ENCODE results near the gene MEGF11. TPM values are rescaled to one million over a fixed set of nuclear protein-coding genes. Genes with fewer than 3 reads are reported as not detected.

The MEGF11 gene
- total and polyA plus RNA-seq, 2 donors (not counting 1 experiment from before 2014, with no cell fraction given) = under 0.01 TPM; not detected in 1

DNA sequence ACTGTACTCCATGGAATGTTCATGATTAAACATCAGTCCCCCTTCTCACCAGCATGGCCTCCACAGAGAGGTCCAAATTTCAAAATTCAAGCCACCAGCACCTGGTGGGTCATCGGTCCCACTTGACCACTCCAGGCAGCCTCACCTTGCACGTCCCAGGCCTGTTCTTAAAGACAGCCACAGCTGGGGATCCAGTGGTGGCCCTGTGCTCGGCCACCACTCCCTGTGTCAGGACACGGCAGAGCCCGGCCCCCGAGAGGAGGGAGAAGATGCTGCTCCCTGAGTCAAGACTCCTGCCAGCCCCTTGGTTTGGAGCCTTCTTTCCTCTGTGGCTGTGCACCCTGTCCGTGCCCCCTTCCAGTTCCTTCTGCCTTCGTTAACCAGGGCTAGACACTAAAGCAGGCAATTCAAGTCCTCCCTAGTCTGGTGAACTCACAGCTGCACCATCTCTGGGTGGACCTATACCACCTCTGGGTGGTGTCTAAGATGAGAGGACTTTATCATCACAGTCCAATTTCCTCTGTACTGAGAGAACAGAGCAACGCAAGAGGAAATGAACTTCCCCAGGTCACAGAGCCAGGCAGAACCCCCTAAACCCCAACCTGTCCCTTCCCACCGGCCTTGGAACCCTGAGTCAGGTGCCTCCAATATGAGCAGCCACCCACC is 97.1 kb downstream of the MEGF11 start:
- no peaks in the 10 kb centered on the region for H3K79me2 ChIP-seq (ENCODE audit: control insufficient read depth, insufficient read depth, low read length)
- no peak for TF ChIP-seq EZH2 (IDR thresholded peaks at IDR 0.05; ENCODE audit: low read length, missing control alignments)
- TF ChIP-seq, protein P1, sequence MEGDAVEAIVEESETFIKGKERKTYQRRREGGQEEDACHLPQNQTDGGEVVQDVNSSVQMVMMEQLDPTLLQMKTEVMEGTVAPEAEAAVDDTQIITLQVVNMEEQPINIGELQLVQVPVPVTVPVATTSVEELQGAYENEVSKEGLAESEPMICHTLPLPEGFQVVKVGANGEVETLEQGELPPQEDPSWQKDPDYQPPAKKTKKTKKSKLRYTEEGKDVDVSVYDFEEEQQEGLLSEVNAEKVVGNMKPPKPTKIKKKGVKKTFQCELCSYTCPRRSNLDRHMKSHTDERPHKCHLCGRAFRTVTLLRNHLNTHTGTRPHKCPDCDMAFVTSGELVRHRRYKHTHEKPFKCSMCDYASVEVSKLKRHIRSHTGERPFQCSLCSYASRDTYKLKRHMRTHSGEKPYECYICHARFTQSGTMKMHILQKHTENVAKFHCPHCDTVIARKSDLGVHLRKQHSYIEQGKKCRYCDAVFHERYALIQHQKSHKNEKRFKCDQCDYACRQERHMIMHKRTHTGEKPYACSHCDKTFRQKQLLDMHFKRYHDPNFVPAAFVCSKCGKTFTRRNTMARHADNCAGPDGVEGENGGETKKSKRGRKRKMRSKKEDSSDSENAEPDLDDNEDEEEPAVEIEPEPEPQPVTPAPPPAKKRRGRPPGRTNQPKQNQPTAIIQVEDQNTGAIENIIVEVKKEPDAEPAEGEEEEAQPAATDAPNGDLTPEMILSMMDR (conservative IDR thresholded peaks at IDR 0.05 in 1 of 2, IDR thresholded peaks at IDR 0.05 in 1 of 2; ENCODE audit: low read depth in 1 of 2, low read length in 2 of 2) = no peak
- no peaks in the 10 kb centered on the region for H3K9me3 ChIP-seq (ENCODE audit: control insufficient read depth, insufficient read depth, low read depth, low read length)
- no peak overlapping the region for H3K4me2 ChIP-seq (ENCODE audit: extremely low read depth, insufficient read depth, low read length)
- no peaks in the 10 kb centered on the region for H4K20me1 ChIP-seq (ENCODE audit: control insufficient read depth, extremely low read depth, insufficient read depth, low read length)
- H3K27me3 ChIP-seq (ENCODE audit: control insufficient read depth, insufficient read depth, low read length) = peaks cover 5% of the 10 kb centered on the region
- H3K4me1 ChIP-seq (ENCODE audit: control insufficient read depth, extremely low read depth, insufficient read depth, low read length) = no peaks in the 10 kb centered on the region
- no peak overlapping the region for H3K4me3 ChIP-seq (replicated peaks in 1 of 4; ENCODE audit: control extremely low read depth in 1 of 4, insufficient read depth in 1 of 4, low read depth in 3 of 4, low read length in 4 of 4)
- no peak overlapping the region for H3K9ac ChIP-seq (ENCODE audit: insufficient read depth, low read length)
- H3K27ac ChIP-seq (ENCODE audit: insufficient read depth, low read length) = no peak overlapping the region
- H3K36me3 ChIP-seq (ENCODE audit: control insufficient read depth, insufficient read depth, low read length) = no peaks in the 10 kb centered on the region
- H2AFZ ChIP-seq (ENCODE audit: low read length) = no peak overlapping the region
- no peak for DNase-seq (ENCODE audit: low read depth in 2 of 2)

DNA sequence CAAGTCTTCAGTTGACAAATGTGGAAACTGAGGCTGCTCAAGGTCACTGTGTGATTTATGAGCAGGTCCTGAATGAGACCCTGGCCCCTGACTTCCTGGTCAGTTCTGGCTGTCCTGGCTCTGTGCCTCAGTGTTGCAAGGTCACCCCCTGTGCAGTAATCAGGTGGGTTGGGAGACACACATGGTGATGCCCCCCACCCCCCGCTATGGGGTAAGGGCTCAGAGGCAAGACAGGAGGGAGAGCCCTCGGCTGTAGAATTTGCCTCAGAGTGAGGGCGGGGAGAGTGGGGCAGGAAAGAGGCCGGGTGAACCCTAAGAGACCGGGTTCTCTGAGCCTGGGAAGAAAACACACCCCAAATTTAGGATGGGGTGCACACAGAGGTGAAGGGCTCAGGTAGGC is 98.5 kb downstream of the MEGF11 start:
- Histone ChIP-seq H3K79me2 (ENCODE audit: control insufficient read depth, insufficient read depth, low read length) (no peaks in the 10 kb centered on the region), H2AFZ (ENCODE audit: low read length) (no peak overlapping the region), H3K9ac (ENCODE audit: insufficient read depth, low read length) (no peak overlapping the region), H3K36me3 (ENCODE audit: control insufficient read depth, insufficient read depth, low read length) (no peaks in the 10 kb centered on the region), H3K9me3 (ENCODE audit: control insufficient read depth, insufficient read depth, low read depth, low read length) (no peaks in the 10 kb centered on the region), H3K4me1 (ENCODE audit: control insufficient read depth, extremely low read depth, insufficient read depth, low read length) (no peaks in the 10 kb centered on the region), H3K4me3 (replicated peaks in 1 of 4; ENCODE audit: control extremely low read depth in 1 of 4, insufficient read depth in 1 of 4, low read depth in 3 of 4, low read length in 4 of 4) (no peak overlapping the region), H3K4me2 (ENCODE audit: extremely low read depth, insufficient read depth, low read length) (no peak overlapping the region), H3K27me3 (ENCODE audit: control insufficient read depth, insufficient read depth, low read length) (peaks cover 5% of the 10 kb centered on the region), H4K20me1 (ENCODE audit: control insufficient read depth, extremely low read depth, insufficient read depth, low read length) (no peaks in the 10 kb centered on the region), H3K27ac (ENCODE audit: insufficient read depth, low read length) (no peak overlapping the region)
- TF ChIP-seq, protein P1 (conservative IDR thresholded peaks at IDR 0.05 in 1 of 2, IDR thresholded peaks at IDR 0.05 in 1 of 2; ENCODE audit: low read depth in 1 of 2, low read length in 2 of 2) = no peak
- TF ChIP-seq EZH2 (IDR thresholded peaks at IDR 0.05; ENCODE audit: low read length, missing control alignments) = no peak
- no peak for DNase-seq (ENCODE audit: low read depth in 2 of 2)

DNA sequence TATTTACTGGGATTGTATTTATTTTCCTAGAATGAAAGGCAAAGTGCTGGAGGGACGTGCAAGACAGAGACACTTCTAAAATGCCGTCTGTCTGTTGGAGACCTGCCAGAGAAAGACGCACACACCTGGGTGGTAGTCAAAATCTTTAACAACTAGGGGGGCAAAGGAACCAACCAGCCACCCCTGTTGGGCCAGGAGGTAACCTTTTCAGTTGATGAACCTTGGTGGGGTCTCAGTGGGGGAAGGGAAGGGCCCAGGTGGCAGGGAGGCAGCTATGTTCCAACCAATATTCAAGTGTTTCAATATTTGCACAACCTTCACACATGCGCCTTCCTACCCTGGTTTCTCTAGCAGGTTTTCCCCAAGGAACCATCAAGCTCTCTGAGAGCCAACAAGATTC is 99.0 kb downstream of the MEGF11 start:
- Histone ChIP-seq H3K9ac (ENCODE audit: insufficient read depth, low read length) (no peak overlapping the region), H4K20me1 (ENCODE audit: control insufficient read depth, extremely low read depth, insufficient read depth, low read length) (no peaks in the 10 kb centered on the region), H3K9me3 (ENCODE audit: control insufficient read depth, insufficient read depth, low read depth, low read length) (no peaks in the 10 kb centered on the region), H3K4me1 (ENCODE audit: control insufficient read depth, extremely low read depth, insufficient read depth, low read length) (no peaks in the 10 kb centered on the region), H3K27ac (ENCODE audit: insufficient read depth, low read length) (no peak overlapping the region), H3K27me3 (ENCODE audit: control insufficient read depth, insufficient read depth, low read length) (peaks cover 5% of the 10 kb centered on the region), H3K4me2 (ENCODE audit: extremely low read depth, insufficient read depth, low read length) (no peak overlapping the region), H3K4me3 (replicated peaks in 1 of 4; ENCODE audit: control extremely low read depth in 1 of 4, insufficient read depth in 1 of 4, low read depth in 3 of 4, low read length in 4 of 4) (no peak overlapping the region), H3K36me3 (ENCODE audit: control insufficient read depth, insufficient read depth, low read length) (no peaks in the 10 kb centered on the region), H3K79me2 (ENCODE audit: control insufficient read depth, insufficient read depth, low read length) (no peaks in the 10 kb centered on the region), H2AFZ (ENCODE audit: low read length) (no peak overlapping the region)
- no peak for DNase-seq (ENCODE audit: low read depth in 2 of 2)
- TF ChIP-seq, protein P1 (conservative IDR thresholded peaks at IDR 0.05 in 1 of 2, IDR thresholded peaks at IDR 0.05 in 1 of 2; ENCODE audit: low read depth in 1 of 2, low read length in 2 of 2) = no peak
- TF ChIP-seq EZH2 (IDR thresholded peaks at IDR 0.05; ENCODE audit: low read length, missing control alignments) = no peak
